Measurements from ENCODE around the gene SGSM2. TPM values are rescaled to one million over a fixed set of nuclear protein-coding genes. Genes with fewer than 3 reads are reported as not detected.
A peak's percentile ranks its signal among the peaks of the same experiment; 100 is the strongest.

SGSM2 gene
- total RNA-seq, 2 donors from 2014 or later, result 32.7 to 77.5 TPM

DNA sequence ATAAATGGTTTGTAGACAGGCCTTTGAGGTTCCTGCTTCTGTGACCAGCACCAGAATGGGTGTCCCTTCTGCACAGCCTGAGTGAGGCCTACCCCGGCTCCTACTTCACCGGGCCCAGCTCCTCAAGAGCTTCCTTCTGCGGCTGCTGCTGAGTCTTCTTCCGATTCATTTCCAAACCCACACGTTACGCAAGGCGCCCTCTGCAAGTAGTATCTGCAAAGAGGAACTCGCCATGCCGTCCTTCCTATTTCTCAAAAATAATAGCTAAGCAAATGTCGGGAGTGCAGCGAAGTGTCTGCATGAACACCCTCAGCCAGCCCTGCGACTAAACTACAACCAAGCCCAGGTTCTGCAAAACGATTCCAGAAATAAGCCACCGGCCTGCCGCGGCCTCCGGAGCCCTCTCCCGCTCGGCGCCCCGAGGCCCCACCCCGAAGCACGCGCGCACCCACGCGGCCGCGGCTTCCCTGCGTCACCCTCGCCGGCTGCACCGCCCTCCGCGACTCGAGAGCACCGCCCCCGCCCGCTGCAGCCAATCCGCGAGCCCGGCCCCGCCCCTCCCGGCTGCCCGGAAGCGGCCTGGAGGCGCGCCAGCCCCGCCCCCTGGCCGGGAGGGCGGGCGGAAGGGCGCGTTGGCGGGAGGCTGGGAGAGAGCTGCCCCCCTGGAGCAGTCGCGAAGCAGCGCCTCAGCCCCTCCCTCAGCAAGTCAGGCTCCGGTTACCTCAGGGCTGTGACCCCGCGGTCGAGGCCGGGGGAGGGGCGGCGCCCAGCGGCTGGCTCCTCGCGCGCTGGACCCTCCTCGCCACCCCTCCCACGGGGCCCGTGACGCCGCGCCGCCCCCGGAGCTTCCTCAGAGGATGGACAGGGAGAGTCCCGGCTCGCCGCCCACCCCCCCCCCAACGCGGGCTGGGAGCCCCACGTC, 55.2 kb downstream of the SGSM2 start:
- no peaks in the 10 kb centered on the region for H3K27me3 ChIP-seq
- ATAC-seq (peak; percentile 72), DNase-seq (peak; percentile 96 to 97 (median 96))
- H3K9me3 ChIP-seq, result no peaks in the 10 kb centered on the region
- WGBS, 2 donors, result 1 to 11% methylated on average over 6 to 78 of the region's 83 CpGs
- H3K27ac ChIP-seq, result peak overlapping the region; percentile 86 to 99 (median 96)
- TF ChIP-seq, protein P1, sequence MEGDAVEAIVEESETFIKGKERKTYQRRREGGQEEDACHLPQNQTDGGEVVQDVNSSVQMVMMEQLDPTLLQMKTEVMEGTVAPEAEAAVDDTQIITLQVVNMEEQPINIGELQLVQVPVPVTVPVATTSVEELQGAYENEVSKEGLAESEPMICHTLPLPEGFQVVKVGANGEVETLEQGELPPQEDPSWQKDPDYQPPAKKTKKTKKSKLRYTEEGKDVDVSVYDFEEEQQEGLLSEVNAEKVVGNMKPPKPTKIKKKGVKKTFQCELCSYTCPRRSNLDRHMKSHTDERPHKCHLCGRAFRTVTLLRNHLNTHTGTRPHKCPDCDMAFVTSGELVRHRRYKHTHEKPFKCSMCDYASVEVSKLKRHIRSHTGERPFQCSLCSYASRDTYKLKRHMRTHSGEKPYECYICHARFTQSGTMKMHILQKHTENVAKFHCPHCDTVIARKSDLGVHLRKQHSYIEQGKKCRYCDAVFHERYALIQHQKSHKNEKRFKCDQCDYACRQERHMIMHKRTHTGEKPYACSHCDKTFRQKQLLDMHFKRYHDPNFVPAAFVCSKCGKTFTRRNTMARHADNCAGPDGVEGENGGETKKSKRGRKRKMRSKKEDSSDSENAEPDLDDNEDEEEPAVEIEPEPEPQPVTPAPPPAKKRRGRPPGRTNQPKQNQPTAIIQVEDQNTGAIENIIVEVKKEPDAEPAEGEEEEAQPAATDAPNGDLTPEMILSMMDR (IDR thresholded peaks at IDR 0.05), result no peak
- peak; percentile 56 to 89 (median 61) for TF ChIP-seq POLR2A (IDR thresholded peaks at IDR 0.05)
- intact Hi-C loops (cut with DNase I), result no loop called here
- H3K4me1 ChIP-seq, result peaks cover 61% of the 10 kb centered on the region
- H3K4me3 ChIP-seq, result peak overlapping the region; percentile 27 to 51
- no peaks in the 10 kb centered on the region for H3K36me3 ChIP-seq (replicated peaks in 1 of 2; ENCODE audit: insufficient read depth in 1 of 2, low read depth in 2 of 2)

DNA sequence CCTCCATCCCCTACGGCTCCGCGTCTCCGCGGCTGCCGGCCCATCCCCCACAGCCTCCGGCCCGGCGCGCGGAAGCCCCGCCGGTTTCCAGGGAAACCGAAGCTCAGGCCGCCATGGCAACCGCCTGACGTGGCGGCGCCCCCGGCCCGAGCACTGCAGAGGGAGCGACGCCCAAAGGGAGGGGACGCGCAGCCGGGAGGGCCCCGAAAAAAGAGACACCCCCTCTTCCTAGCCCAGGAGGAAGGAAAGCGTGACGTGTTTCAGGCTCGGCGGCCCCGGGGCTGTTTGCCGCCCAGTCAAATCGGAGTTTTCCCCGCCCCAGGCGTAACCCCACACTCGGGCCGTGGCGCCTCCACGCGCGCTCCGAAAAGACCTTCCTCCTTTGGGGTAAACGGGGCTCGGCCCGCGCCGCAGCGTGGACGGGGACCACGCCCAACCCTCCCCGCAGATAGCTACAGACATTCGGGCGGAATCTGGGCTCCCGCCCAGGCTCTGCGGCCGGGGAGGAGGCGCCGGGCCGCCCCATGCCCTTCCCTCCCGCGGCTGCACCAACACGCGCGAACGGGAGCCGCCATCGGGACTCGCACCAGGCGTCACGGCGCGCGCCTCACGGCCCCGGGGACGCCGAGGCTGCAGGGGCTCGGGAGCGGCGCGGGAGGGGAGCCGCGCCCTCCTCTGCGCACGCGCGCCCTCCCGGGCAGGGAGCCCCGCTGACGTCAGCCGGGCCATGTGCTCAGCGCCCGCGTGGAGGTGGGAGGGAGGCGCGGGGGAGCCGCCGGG, 56.1 kb downstream of the SGSM2 start:
- Histone ChIP-seq H3K36me3 (replicated peaks in 1 of 2; ENCODE audit: insufficient read depth in 1 of 2, low read depth in 2 of 2) (no peaks in the 10 kb centered on the region), H3K27ac (peak overlapping the region; percentile 86 to 99 (median 96)), H3K4me1 (peaks cover 70% of the 10 kb centered on the region), H3K27me3 (no peaks in the 10 kb centered on the region), H3K9me3 (no peaks in the 10 kb centered on the region), H3K4me3 (peak overlapping the region; percentile 27 to 51)
- WGBS, 2 donors, result 0% methylated on average over 61 of the region's 99 CpGs; no CpG with 5 or more reads in 1 of the 2 donors
- intact Hi-C loops (cut with DNase I), result no loop called here
- ATAC-seq (peak; percentile 70), DNase-seq (peak; percentile 92 to 94 (median 93))
- TF ChIP-seq, protein P1 (IDR thresholded peaks at IDR 0.05), result no peak
- TF ChIP-seq POLR2A (IDR thresholded peaks at IDR 0.05), result peak; percentile 64 to 79 (median 66)

- Histone ChIP-seq H3K36me3 (replicated peaks in 1 of 2; ENCODE audit: insufficient read depth in 1 of 2, low read depth in 2 of 2) (no peaks in the 10 kb centered on the region), H3K27me3 (no peaks in the 10 kb centered on the region), H3K9me3 (no peaks in the 10 kb centered on the region), H3K4me1 (peaks cover 70% of the 10 kb centered on the region), H3K4me3 (no peak overlapping the region), H3K27ac (peak overlapping the region; percentile 86 to 99 (median 96))
- no peak for TF ChIP-seq POLR2A (IDR thresholded peaks at IDR 0.05)
- TF ChIP-seq, protein P1 (IDR thresholded peaks at IDR 0.05), result no peak
- DNase-seq (no peak), ATAC-seq (no peak)
- WGBS, 2 donors, result 26 to 66% methylated on average over 14 to 43 of the region's 53 CpGs
- intact Hi-C loops (cut with DNase I), result no loop called here
Observed at GRCh38 chr17:2393954-2394749, 56.9 kb downstream of the SGSM2 start.

DNA sequence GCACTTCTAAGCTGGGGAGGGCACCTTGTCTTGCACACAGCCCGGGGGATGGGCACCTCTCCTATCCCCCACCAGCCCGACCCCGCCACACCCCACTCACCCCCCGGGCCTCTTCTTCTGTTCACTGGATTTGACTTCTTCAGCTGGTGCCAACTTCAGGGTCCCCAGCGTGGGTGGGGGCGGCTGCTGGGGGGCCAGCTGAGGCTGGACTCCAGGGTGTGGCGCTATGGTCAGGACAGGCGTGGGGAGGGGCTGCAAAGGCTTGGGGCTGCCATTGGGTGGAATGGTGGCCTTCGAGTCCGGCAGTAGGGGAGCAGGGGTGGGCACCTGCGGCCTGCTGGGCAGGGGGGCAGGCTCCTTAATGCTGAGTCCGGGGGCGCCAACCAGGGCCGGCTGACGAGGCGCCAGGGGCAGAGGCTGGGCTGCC, 57.5 kb downstream of the SGSM2 start:
- Histone ChIP-seq H3K36me3 (replicated peaks in 1 of 2; ENCODE audit: insufficient read depth in 1 of 2, low read depth in 2 of 2) (no peaks in the 10 kb centered on the region), H3K27ac (peak overlapping the region; percentile 93 to 100 (median 98)), H3K9me3 (no peaks in the 10 kb centered on the region), H3K4me1 (peaks cover 65% of the 10 kb centered on the region), H3K27me3 (no peaks in the 10 kb centered on the region), H3K4me3 (no peak overlapping the region)
- intact Hi-C loops (cut with DNase I), result no loop called here
- no peak for ATAC-seq
- 82 to 86% methylated on average over 6 to 16 of the region's 16 CpGs for WGBS, 2 donors
- TF ChIP-seq, protein P1 (IDR thresholded peaks at IDR 0.05), result no peak
- no peak for TF ChIP-seq POLR2A (IDR thresholded peaks at IDR 0.05)
- DNase-seq, result no peak

All from body of pancreas (tissue), 4 donors.